OCI-LY3 (cell line): ENCODE results near the gene FTSJ3.

Source experiments
- CTCF ChIP-seq: fragments of 200-600, 300-600 bp; sonication (generic); IDR thresholded peaks from 2 replicates; pipeline ENCODE4 v1.5.1; 2014; ENCODE audit warnings: antibody characterized with exemption, low read length, low read depth
- EZH2phosphoT487 ChIP-seq: fragments of 200-600 bp; shearing (Covaris generic); IDR thresholded peaks from 2 replicates; pipeline ENCODE4 v1.6.1; 2018; ENCODE audit warnings: antibody characterized with exemption, mixed run types, low read depth

- TF ChIP-seq CTCF (no peak), EZH2phosphoT487 (no peak)
These were observed 8.3 kb downstream of the FTSJ3 start for GRCh38 chr17:63819131-63819530.
